Measurements from ENCODE around the gene SNX33. TPM values are rescaled to one million over a fixed set of nuclear protein-coding genes. Genes with fewer than 3 reads are reported as not detected.

SNX33 gene, protein sequence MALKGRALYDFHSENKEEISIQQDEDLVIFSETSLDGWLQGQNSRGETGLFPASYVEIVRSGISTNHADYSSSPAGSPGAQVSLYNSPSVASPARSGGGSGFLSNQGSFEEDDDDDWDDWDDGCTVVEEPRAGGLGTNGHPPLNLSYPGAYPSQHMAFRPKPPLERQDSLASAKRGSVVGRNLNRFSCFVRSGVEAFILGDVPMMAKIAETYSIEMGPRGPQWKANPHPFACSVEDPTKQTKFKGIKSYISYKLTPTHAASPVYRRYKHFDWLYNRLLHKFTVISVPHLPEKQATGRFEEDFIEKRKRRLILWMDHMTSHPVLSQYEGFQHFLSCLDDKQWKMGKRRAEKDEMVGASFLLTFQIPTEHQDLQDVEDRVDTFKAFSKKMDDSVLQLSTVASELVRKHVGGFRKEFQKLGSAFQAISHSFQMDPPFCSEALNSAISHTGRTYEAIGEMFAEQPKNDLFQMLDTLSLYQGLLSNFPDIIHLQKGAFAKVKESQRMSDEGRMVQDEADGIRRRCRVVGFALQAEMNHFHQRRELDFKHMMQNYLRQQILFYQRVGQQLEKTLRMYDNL
- 0.49 TPM for polyA plus RNA-seq (2012; ENCODE audit: missing spikeins)

DNA sequence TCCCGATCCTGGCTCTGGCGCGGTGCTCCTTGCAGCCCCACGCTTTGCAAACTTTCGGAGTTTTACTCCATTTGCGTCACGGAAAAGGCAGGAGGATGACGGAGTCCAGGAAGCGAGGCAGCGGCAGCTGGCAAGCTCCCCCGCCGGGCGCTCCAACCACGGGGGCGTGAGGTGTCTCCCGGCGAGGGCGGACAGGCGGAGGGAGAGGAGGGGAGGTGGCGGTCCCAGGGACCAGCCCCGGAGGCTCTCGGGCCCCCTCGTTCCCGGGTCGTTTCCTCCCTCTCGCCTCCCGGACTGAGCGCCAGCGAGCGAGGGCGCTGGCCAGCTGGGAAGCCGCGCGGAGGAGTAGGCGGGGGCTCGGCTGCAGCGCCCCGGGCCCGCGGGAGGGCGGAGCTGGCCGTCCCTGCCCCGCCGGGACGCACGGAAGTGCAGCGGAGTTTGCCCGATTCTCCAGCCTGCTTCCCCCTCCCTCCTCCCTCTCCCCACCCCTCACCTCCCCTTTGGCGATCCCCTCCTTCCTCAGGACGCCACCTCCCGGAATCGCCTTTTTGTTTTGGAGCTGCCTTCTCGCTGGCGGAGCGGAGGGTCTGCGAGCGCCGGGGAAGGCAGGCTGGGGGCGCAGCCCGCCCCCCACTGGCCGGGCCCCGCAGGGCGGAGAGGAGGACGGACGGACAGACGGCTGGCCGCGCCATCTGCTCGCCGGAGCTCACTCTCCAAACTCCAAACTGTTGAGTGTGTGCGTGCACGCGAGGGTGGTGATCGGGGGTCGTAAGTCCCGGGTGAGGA lies at the start of gene SNX33:
TSS of gene SNX33 (plus strand) at position 543 of the 786 bp plus-strand sequence. CDS start 1,191 bp downstream, outside the sequence.
- DNase-seq (ENCODE audit: insufficient read length) (peak; percentile 74), FAIRE-seq (peak; percentile 73)
- TF ChIP-seq POLR2AphosphoS5 (IDR thresholded peaks at IDR 0.05; ENCODE audit: low read depth, low read length) (no peak), POLR2A (IDR thresholded peaks at IDR 0.05; ENCODE audit: low read depth, low read length) (no peak), TAF1 (IDR thresholded peaks at IDR 0.05; ENCODE audit: borderline replicate concordance, low read depth, low read length) (no peak)

DNA sequence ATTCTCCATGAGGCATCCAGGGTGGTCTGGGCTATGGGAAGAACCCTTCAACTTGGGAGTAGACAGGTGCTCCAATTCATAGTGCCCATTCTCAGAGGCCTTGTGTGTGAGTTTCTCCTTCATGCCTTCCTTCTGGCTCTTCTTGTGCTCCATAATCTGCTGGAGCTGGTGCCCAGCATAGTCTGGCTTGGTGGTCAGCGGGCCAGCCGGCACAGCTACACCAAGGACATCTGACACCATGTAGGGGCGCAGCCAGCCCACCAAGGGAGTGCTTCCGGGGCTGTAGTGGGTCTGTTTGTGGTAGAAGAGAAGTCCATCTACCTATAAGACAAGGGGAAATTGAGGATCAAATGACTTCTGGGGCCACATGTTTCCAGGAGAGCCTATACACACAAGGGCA lies 49.4 kb upstream of the SNX33 start:
- FAIRE-seq = no peak
- no peak for DNase-seq (ENCODE audit: insufficient read length)
- no peak for TF ChIP-seq POLR2AphosphoS5 (IDR thresholded peaks at IDR 0.05; ENCODE audit: low read depth, low read length)
- TF ChIP-seq TAF1 (IDR thresholded peaks at IDR 0.05; ENCODE audit: borderline replicate concordance, low read depth, low read length) = no peak
- no peak for TF ChIP-seq POLR2A (IDR thresholded peaks at IDR 0.05; ENCODE audit: low read depth, low read length)

DNA sequence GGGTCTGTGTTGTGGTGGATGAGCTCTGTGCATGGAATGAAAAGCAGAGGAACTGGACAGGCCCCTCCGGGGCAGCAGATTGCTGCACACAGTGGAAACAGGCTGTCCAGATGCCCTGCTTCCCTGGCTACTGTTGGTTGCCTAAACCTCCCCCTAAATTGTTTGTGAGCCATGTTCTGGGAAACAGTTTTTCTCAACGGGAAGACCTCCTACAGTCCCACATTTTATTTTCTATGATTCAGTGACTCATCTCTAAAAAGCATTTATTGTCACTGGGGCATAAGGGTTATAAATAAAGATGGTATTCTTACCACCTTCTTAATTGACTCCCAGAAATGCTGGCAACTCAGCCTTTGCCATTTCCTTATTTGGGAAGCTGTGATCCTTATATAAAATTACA lies 48.3 kb upstream of the SNX33 start:
- FAIRE-seq (no peak), DNase-seq (ENCODE audit: insufficient read length) (no peak)
- no peak for TF ChIP-seq POLR2AphosphoS5 (IDR thresholded peaks at IDR 0.05; ENCODE audit: low read depth, low read length)
- TF ChIP-seq TAF1 (IDR thresholded peaks at IDR 0.05; ENCODE audit: borderline replicate concordance, low read depth, low read length) = no peak
- TF ChIP-seq POLR2A (IDR thresholded peaks at IDR 0.05; ENCODE audit: low read depth, low read length) = no peak

DNA sequence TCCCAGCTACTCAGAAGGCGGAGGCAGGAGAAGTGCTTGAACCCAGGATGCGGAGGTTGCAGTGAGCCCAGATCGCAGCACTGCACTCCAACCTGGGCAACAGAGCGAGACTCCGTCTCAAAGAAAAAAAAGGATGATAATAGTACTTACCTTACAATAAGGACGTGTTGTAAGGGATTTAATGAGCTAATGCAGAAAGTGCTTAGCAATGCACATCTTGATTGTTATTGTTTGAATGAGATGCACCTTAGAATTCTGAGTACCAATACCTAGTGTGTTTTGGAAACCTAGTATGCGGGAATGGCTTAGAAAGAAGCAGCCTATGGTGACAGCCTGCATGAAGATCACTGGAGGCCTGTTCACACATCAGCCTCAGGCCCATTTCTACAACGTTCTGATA lies 41.7 kb upstream of the SNX33 start:
- FAIRE-seq = no peak
- TF ChIP-seq POLR2AphosphoS5 (IDR thresholded peaks at IDR 0.05; ENCODE audit: low read depth, low read length) (no peak), POLR2A (IDR thresholded peaks at IDR 0.05; ENCODE audit: low read depth, low read length) (no peak), TAF1 (IDR thresholded peaks at IDR 0.05; ENCODE audit: borderline replicate concordance, low read depth, low read length) (no peak)
- DNase-seq (ENCODE audit: insufficient read length) = no peak

- FAIRE-seq = no peak
- DNase-seq (ENCODE audit: insufficient read length) = no peak
- TF ChIP-seq TAF1 (IDR thresholded peaks at IDR 0.05; ENCODE audit: borderline replicate concordance, low read depth, low read length) (no peak), POLR2A (IDR thresholded peaks at IDR 0.05; ENCODE audit: low read depth, low read length) (no peak), POLR2AphosphoS5 (IDR thresholded peaks at IDR 0.05; ENCODE audit: low read depth, low read length) (no peak)
These were observed 40.7 kb upstream of the SNX33 start for GRCh38 chr15:75606711-75607699.

DNA sequence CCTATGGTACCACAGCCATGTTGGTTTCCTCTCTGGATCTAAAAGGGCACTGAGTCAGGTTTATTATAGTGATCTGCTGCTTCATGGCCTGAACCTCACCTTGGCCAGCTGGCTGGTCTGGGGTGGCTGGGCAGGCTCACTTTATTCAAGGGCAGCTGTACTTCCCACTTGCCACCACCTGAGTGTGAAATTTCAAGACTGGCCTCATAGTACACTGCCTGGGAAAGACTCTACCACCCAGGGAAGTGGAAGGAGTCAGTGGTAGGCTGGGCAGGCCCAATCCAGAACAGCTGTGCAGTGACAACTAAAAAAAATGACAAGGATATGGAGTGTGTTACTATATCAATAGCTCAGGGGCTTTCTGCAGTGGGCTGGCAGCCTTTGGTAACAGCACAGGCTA lies 30.9 kb upstream of the SNX33 start:
- FAIRE-seq (no peak), DNase-seq (ENCODE audit: insufficient read length) (no peak)
- TF ChIP-seq POLR2A (IDR thresholded peaks at IDR 0.05; ENCODE audit: low read depth, low read length) (no peak), TAF1 (IDR thresholded peaks at IDR 0.05; ENCODE audit: borderline replicate concordance, low read depth, low read length) (no peak), POLR2AphosphoS5 (IDR thresholded peaks at IDR 0.05; ENCODE audit: low read depth, low read length) (no peak)

DNA sequence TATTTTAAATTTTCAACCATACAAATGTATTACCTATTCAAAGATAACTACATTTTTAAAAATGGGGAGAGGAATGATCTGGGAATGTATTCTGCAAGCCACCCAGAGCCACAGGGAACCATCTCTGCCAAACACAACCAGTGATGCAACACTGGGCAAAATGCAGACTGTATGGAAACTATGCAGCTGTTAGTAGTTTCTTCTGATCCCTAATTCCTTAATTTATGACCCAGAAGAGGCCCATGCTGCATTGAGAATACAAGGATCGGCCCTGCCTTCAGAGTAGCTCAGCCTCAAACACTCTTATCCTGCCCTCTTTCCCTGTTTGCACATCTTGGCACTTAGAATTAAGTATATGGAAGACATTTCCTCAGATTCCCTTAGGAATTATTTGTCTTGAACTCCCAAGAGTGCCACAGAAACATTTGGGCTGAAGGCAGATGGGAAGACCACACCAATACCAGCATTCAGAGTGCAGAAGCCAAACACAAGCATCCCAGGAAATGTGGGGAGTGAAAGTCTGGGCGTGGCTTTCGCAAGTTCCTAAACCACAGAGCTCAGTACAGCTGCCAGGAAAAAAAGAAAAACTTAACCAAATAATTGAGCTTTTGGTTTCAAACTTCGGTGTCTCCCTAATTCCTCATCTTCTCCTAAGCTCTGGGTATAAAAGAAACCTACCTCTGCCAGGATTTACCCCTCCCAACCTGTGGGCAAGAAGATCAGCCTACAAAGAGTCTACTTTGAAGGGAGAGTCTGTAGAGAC lies 27.5 kb upstream of the SNX33 start:
- no peak for TF ChIP-seq POLR2A (IDR thresholded peaks at IDR 0.05; ENCODE audit: low read depth, low read length)
- DNase-seq (ENCODE audit: insufficient read length) (no peak), FAIRE-seq (no peak)

DNA sequence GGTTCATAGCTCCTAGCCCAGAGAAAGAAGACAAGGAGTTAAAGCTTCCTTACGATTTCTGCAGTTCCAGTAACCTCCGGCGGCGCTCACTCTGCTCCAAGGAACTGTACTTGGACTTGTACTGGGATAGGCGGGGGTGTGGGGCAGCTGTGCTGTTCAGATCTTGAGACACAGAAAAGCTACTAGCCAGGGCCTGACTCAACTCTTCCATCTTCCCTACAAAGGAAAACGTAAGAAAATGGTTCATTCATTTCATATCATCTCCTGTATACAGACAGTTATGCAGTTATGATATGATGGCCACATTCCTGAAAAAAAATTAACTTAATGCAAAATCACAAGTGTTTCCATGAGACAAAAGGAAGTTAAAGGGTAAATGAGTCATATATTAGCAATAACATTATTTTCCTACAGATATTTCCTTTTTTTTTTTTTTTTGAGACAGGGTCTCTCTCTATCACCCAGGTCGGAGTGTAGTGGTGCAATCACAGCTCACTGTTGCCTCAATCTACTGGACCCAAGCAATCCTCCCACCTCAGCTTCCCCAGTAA lies 26.8 kb upstream of the SNX33 start:
- DNase-seq (ENCODE audit: insufficient read length) (no peak), FAIRE-seq (no peak)
- TF ChIP-seq POLR2AphosphoS5 (IDR thresholded peaks at IDR 0.05; ENCODE audit: low read depth, low read length) = no peak
- TF ChIP-seq TAF1 (IDR thresholded peaks at IDR 0.05; ENCODE audit: borderline replicate concordance, low read depth, low read length) = no peak
- TF ChIP-seq POLR2A (IDR thresholded peaks at IDR 0.05; ENCODE audit: low read depth, low read length) = no peak

DNA sequence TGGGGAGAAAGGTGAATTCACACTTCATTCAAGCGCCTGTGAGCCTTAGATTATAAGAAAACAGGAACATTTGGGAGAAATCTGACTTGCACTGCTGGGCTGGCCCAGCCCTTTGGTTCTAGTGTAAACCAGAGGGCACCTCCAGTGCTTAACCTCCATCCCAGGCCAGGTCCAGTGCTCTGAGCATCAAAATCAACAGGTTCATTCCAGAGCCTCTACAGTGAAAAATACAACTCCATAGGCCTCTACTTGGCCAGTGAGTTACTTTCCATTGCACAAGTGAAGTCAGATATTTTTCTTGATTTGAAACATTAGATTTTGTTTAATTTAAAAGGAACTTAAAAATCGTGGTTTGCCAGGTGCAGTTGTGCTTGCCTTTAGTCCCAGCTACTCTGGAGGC lies 25.2 kb upstream of the SNX33 start:
- no peak for TF ChIP-seq POLR2A (IDR thresholded peaks at IDR 0.05; ENCODE audit: low read depth, low read length)
- DNase-seq (ENCODE audit: insufficient read length) (no peak), FAIRE-seq (no peak)

Measured in GM12892 (cell line).